Uterus (tissue), 4 donors: Measurements from ENCODE around the gene ZNF181. TPM values are rescaled to one million over a fixed set of nuclear protein-coding genes. Genes with fewer than 3 reads are reported as not detected.

Experiments
- DNase-seq, 2 donors: peaks; one replicate each; pipeline ENCODE4 v3.0.0-alpha.2; 2019 to 2020
- H3K27ac ChIP-seq, 2 donors: fragments of 200-600 bp; sonication (generic); 1 replicate in 1 of 2; 2 replicates in 1 of 2; pipeline ENCODE4 v1.5.1; 2016 to 2018
- H3K27me3 ChIP-seq, 2 donors: fragments of 200-600 bp; sonication (generic); one replicate each; pipeline ENCODE4 v1.5.1; 2018 to 2019; ENCODE audit warnings: control low read depth in 1 of 2
- H3K36me3 ChIP-seq, 2 donors: fragments of 200-600 bp; sonication (generic); one replicate each; pipeline ENCODE4 v1.5.1; 2019; ENCODE audit warnings: control low read depth in 1 of 2
- H3K4me1 ChIP-seq, 2 donors: fragments of 200-600 bp; sonication (generic); one replicate each; pipeline ENCODE4 v1.5.1; 2018 to 2019; ENCODE audit warnings: control low read depth in 1 of 2
- H3K4me3 ChIP-seq, 2 donors: fragments of 200-600 bp; sonication (generic); 1 replicate in 1 of 2; 2 replicates in 1 of 2; pipeline ENCODE4 v1.5.1; 2018 to 2019; ENCODE audit warnings: mild to moderate bottlenecking in 1 of 2
- H3K9me3 ChIP-seq, 2 donors: fragments of 200-600 bp; sonication (generic); one replicate each; pipeline ENCODE4 v1.5.1; 2019; ENCODE audit warnings: control low read depth in 1 of 2
- POLR2A ChIP-seq, 2 donors: fragments of 450-650 bp; IDR thresholded peaks; one replicate each; pipeline ENCODE4 v1.6.1; 2016; ENCODE audit warnings: antibody characterized with exemption in 2 of 2, mild to moderate bottlenecking in 1 of 2, moderate library complexity in 1 of 2
- intact Hi-C: fragments of 100-400 bp; cut with DNase I; formaldehyde crosslinking; loops from one replicate; pipeline ENCODE4 v1.15.1; 2023; ENCODE audit warnings: low total_unique reads
- total RNA-seq, 4 donors: library from RNA; depleted of rRNA in 3 of 4; stranded (reverse); fragments of >200 nt in 3 of 4; gene quantifications; one replicate each; pipeline versions ENCODE4 v1.1.0 to v1.2.4, GENCODE V29; 2014 to 2023
- TF ChIP-seq, protein P1 (sequence below), 4 experiments: fragments of 200-600 bp in 2 of 4; fragments of 450-650 bp in 2 of 4; sonication (generic) in 2 of 4; IDR thresholded peaks; one replicate each; pipeline ENCODE4 v1.5.1; 2016 to 2019; ENCODE audit warnings: antibody characterized with exemption in 4 of 4, mild to moderate bottlenecking in 2 of 4, moderate library complexity in 1 of 4
- donor health status: DM: yes; HTN: yes; CAD: no.

The ZNF181 gene
- total RNA-seq, 4 donors from 2014 or later, result 16.9 to 209 (median 39.6) TPM

- no peak for DNase-seq
- intact Hi-C loops, result no loop called here
- Histone ChIP-seq H3K9me3 (no peaks in the 10 kb centered on the region), H3K36me3 (no peaks in the 10 kb centered on the region), H3K27me3 (no peaks in the 10 kb centered on the region), H3K4me1 (no peaks in the 10 kb centered on the region), H3K27ac (no peak overlapping the region), H3K4me3 (no peak overlapping the region)
- TF ChIP-seq POLR2A (IDR thresholded peaks at IDR 0.05), result no peak
- TF ChIP-seq, protein P1, sequence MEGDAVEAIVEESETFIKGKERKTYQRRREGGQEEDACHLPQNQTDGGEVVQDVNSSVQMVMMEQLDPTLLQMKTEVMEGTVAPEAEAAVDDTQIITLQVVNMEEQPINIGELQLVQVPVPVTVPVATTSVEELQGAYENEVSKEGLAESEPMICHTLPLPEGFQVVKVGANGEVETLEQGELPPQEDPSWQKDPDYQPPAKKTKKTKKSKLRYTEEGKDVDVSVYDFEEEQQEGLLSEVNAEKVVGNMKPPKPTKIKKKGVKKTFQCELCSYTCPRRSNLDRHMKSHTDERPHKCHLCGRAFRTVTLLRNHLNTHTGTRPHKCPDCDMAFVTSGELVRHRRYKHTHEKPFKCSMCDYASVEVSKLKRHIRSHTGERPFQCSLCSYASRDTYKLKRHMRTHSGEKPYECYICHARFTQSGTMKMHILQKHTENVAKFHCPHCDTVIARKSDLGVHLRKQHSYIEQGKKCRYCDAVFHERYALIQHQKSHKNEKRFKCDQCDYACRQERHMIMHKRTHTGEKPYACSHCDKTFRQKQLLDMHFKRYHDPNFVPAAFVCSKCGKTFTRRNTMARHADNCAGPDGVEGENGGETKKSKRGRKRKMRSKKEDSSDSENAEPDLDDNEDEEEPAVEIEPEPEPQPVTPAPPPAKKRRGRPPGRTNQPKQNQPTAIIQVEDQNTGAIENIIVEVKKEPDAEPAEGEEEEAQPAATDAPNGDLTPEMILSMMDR (IDR thresholded peaks at IDR 0.05), result no peak
Observed at GRCh38 chr19:34767951-34768350, 33.9 kb downstream of the ZNF181 start.

- H3K9me3 ChIP-seq, result no peaks in the 10 kb centered on the region
- peak; percentile 27 to 70 for TF ChIP-seq POLR2A (IDR thresholded peaks at IDR 0.05)
- TF ChIP-seq, protein P1 (IDR thresholded peaks at IDR 0.05), result peak in 1 of 4 experiments; percentile 32
- H3K27me3 ChIP-seq, result no peaks in the 10 kb centered on the region
- H3K4me1 ChIP-seq, result no peaks in the 10 kb centered on the region
- H3K4me3 ChIP-seq, result peak within 1 kb of the TSS; percentile 82 to 98
- intact Hi-C loops, result no loop called here
- H3K36me3 ChIP-seq, result no peaks in the 10 kb centered on the region
- H3K27ac ChIP-seq, result peak within 1 kb of the TSS; percentile 79 to 80
- peak; percentile 90 to 92 for DNase-seq
Observed at GRCh38 chr19:34772697-34773554, 38.9 kb downstream of the ZNF181 start, which contains the start of gene ZNF599. Gene ZNF599 (minus strand): TSS chr19:34773215. CDS start chr19:34772841, 374 bp downstream.

- Histone ChIP-seq H3K4me1 (no peaks in the 10 kb centered on the region), H3K27me3 (no peaks in the 10 kb centered on the region), H3K27ac (no peak overlapping the region), H3K4me3 (peak overlapping the region; percentile 82 to 98), H3K36me3 (no peaks in the 10 kb centered on the region), H3K9me3 (no peaks in the 10 kb centered on the region)
- intact Hi-C loops, result no loop called here
- DNase-seq, result no peak
- TF ChIP-seq, protein P1 (IDR thresholded peaks at IDR 0.05), result no peak
- no peak for TF ChIP-seq POLR2A (IDR thresholded peaks at IDR 0.05)
Observed at GRCh38 chr19:34773555-34773864, 39.5 kb downstream of the ZNF181 start.

GRCh38 chr19:34774857-34775256 lies 40.8 kb downstream of the ZNF181 start:
- DNase-seq, result no peak
- no peaks in the 10 kb centered on the region for H3K36me3 ChIP-seq
- H3K4me3 ChIP-seq, result no peak overlapping the region
- no peak overlapping the region for H3K27ac ChIP-seq
- TF ChIP-seq POLR2A (IDR thresholded peaks at IDR 0.05), result no peak
- TF ChIP-seq, protein P1 (IDR thresholded peaks at IDR 0.05), result no peak
- H3K4me1 ChIP-seq, result no peaks in the 10 kb centered on the region
- intact Hi-C loops, result no loop called here
- H3K9me3 ChIP-seq, result no peaks in the 10 kb centered on the region
- H3K27me3 ChIP-seq, result no peaks in the 10 kb centered on the region

DNA sequence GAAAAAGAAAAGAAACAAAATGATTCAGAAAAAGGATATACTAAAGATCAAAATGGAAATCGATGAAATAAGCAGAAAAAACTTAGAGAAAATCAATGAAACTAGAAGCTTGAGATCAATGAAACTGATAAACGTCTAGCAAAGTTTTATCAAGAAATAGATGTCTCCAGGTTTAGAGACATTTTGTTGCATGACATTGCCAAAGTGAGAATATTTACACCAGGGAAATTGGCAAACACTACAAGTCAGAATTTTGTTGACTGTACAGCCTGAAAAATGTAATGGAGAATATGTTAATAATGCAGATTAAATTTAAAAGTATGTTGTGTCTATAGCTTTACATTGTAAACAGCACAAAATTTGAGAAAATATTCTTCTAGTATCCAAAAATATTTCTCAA lies 44.3 kb downstream of the ZNF181 start:
- Histone ChIP-seq H3K36me3 (no peaks in the 10 kb centered on the region), H3K27ac (no peak overlapping the region), H3K4me1 (no peaks in the 10 kb centered on the region), H3K4me3 (no peak overlapping the region), H3K27me3 (no peaks in the 10 kb centered on the region), H3K9me3 (no peaks in the 10 kb centered on the region)
- DNase-seq, result no peak
- intact Hi-C loops, result no loop called here
- TF ChIP-seq, protein P1 (IDR thresholded peaks at IDR 0.05), result no peak
- TF ChIP-seq POLR2A (IDR thresholded peaks at IDR 0.05), result no peak
